Sigmoid colon (tissue), 7 donors: ENCODE data around the gene SIM2. TPM values are rescaled to one million over a fixed set of nuclear protein-coding genes. Genes with fewer than 3 reads are reported as not detected.

Experiments
- DNase-seq: peaks from one replicate; pipeline ENCODE4 v3.0.0-alpha.2; 2019
- H3K27ac ChIP-seq, 4 donors: fragments of 200-600 bp; sonication (generic); one replicate each; pipeline ENCODE4 v1.5.1; 2016 to 2019; ENCODE audit warnings: mild to moderate bottlenecking in 1 of 4
- H3K27me3 ChIP-seq, 3 donors: fragments of 200-600 bp; sonication (generic); one replicate each; pipeline ENCODE4 v1.5.1; 2019; ENCODE audit warnings: mild to moderate bottlenecking in 1 of 3
- H3K36me3 ChIP-seq, 4 donors: fragments of 200-600 bp; sonication (generic); one replicate each; pipeline ENCODE4 v1.5.1; 2016 to 2019
- H3K4me1 ChIP-seq, 4 donors: fragments of 200-600 bp; sonication (generic); one replicate each; pipeline ENCODE4 v1.5.1; 2017 to 2019
- H3K4me3 ChIP-seq, 4 donors: fragments of 200-600 bp; sonication (generic); one replicate each; pipeline ENCODE4 v1.5.1; 2017 to 2019; ENCODE audit warnings: mild to moderate bottlenecking in 2 of 4, moderate library complexity in 1 of 4
- H3K9me3 ChIP-seq, 4 donors: fragments of 200-600 bp in 3 of 4; sonication (generic) in 3 of 4; one replicate each; pipeline versions ENCODE4 v1.5.1 to v1.6.1; 2013 to 2019
- EP300 ChIP-seq, 4 donors: sonication (generic); formaldehyde crosslinking; IDR thresholded peaks; one replicate each; pipeline ENCODE4 v1.6.1; 2017; ENCODE audit warnings: antibody characterized with exemption in 4 of 4
- POLR2A ChIP-seq, 2 donors: fragments of 450-650 bp; IDR thresholded peaks; one replicate each; pipeline ENCODE4 v1.6.1; 2016; ENCODE audit warnings: antibody characterized with exemption in 2 of 2, mild to moderate bottlenecking in 2 of 2, moderate library complexity in 2 of 2
- POLR2AphosphoS5 ChIP-seq, 4 donors: sonication (generic); formaldehyde crosslinking; IDR thresholded peaks; one replicate each; pipeline ENCODE4 v1.6.1; 2017; ENCODE audit warnings: antibody characterized with exemption in 4 of 4
- WGBS, 2 donors: extraction: QIAGEN DNeasy Blood & Tissue Kit; methylation state at CpG; one replicate each; pipeline ENCODE4 v1.1.7; 2013; 5-methylcytosine and 5-hydroxymethylcytosine counted together
- intact Hi-C: fragments of 100-400 bp; cut with DNase I; formaldehyde crosslinking; loops from one replicate; pipeline ENCODE4 v1.15.1; 2023
- polyA plus RNA-seq, 3 donors: library from polyadenylated mRNA; stranded (reverse); fragments of 200-250 nt; gene quantifications; one replicate each; pipeline ENCODE4 v1.2.3, GENCODE V29; 2013
- total RNA-seq, 4 donors: library from RNA; depleted of rRNA; stranded (reverse); fragments of >200 nt; gene quantifications; one replicate each; pipeline ENCODE4 v1.1.0, GENCODE V29; 2016
- TF ChIP-seq, protein P1 (sequence below), 4 experiments: fragments of 450-650 bp in 3 of 4; fragments of 200-600 bp in 1 of 4; IDR thresholded peaks; one replicate each; pipeline ENCODE4 v1.5.1; 2016 to 2019; ENCODE audit warnings: antibody characterized with exemption in 4 of 4, mild to moderate bottlenecking in 3 of 4, moderate library complexity in 2 of 4
- donor health status: healthy with polysubstance abuse.
- donor health status: Bipolar disorder and iron deficiency.
- donor health status: healthy.

Gene SIM2
- total and polyA plus RNA-seq, 7 donors = 0.01 to 0.60 TPM; not detected in 5

DNA sequence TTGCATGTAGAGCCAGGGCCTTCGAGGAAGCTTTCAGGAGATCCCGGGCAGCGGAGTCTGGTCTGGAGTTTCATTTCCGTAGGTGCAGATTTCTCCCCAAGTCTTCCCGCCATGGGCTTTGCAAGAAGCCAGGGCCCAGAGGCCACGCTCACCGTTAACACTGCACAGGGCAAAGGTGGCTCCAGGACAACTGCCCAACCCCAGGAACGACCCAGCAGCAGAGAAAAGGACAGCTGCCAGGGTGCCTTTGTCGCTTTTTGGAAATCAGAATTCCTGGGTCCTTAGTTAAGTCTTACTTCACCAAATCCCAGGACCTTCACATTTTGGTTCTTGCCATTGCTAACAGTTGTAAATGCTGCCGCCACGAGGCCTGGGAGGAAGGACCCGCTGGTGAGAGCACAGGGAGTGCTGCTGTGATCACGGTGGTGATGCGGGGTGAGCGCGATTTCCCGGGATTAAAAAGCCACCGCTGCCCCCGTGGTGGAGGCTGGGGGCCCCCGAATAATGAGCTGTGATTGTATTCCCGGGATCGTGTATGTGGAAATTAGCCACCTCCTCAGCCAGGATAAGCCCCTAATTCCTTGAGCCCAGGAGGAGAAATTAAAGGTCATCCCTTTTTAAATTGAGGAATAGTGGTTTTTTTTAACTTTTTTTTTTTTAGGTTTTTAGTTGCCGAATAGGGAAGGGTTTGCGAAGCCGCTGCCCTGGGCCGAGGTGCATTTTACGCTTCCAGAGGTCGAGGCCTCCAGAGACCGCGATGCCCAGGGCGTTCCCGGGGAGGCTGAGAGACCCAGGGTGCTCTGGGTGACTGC is 8.2 kb downstream of the SIM2 start:
- intact Hi-C loops = no loop called here
- WGBS, 2 donors = 9 to 10% methylated on average over 32 of the region's 32 CpGs
- peaks cover 68 to 100% (median 96%) of the 10 kb centered on the region in 3 donors for H3K27me3 ChIP-seq
- H3K36me3 ChIP-seq = no peaks in the 10 kb centered on the region
- peaks cover 0 to 56% (median 49%) of the 10 kb centered on the region in 4 donors for H3K4me1 ChIP-seq
- no peak overlapping the region for H3K27ac ChIP-seq
- no peak for DNase-seq
- no peak for TF ChIP-seq EP300 (IDR thresholded peaks at IDR 0.05)
- no peak for TF ChIP-seq POLR2A (IDR thresholded peaks at IDR 0.05)
- TF ChIP-seq, protein P1, sequence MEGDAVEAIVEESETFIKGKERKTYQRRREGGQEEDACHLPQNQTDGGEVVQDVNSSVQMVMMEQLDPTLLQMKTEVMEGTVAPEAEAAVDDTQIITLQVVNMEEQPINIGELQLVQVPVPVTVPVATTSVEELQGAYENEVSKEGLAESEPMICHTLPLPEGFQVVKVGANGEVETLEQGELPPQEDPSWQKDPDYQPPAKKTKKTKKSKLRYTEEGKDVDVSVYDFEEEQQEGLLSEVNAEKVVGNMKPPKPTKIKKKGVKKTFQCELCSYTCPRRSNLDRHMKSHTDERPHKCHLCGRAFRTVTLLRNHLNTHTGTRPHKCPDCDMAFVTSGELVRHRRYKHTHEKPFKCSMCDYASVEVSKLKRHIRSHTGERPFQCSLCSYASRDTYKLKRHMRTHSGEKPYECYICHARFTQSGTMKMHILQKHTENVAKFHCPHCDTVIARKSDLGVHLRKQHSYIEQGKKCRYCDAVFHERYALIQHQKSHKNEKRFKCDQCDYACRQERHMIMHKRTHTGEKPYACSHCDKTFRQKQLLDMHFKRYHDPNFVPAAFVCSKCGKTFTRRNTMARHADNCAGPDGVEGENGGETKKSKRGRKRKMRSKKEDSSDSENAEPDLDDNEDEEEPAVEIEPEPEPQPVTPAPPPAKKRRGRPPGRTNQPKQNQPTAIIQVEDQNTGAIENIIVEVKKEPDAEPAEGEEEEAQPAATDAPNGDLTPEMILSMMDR (IDR thresholded peaks at IDR 0.05) = no peak
- TF ChIP-seq POLR2AphosphoS5 (IDR thresholded peaks at IDR 0.05) = no peak
- no peak overlapping the region for H3K4me3 ChIP-seq
- no peaks in the 10 kb centered on the region for H3K9me3 ChIP-seq

GRCh38 chr21:36707763-36708285 is 8.9 kb downstream of the SIM2 start:
- H3K4me1 ChIP-seq = peaks cover 0 to 56% (median 49%) of the 10 kb centered on the region in 4 donors
- H3K36me3 ChIP-seq = no peaks in the 10 kb centered on the region
- intact Hi-C loops = no loop called here
- H3K27ac ChIP-seq = no peak overlapping the region
- peaks cover 64 to 100% (median 96%) of the 10 kb centered on the region in 3 donors for H3K27me3 ChIP-seq
- TF ChIP-seq EP300 (IDR thresholded peaks at IDR 0.05) (no peak), POLR2AphosphoS5 (IDR thresholded peaks at IDR 0.05) (no peak), POLR2A (IDR thresholded peaks at IDR 0.05) (no peak)
- TF ChIP-seq, protein P1 (IDR thresholded peaks at IDR 0.05) = no peak
- H3K4me3 ChIP-seq = no peak overlapping the region
- DNase-seq = peak; percentile 30
- H3K9me3 ChIP-seq = no peaks in the 10 kb centered on the region
- 5 to 9% methylated on average over 53 of the region's 53 CpGs for WGBS, 2 donors

GRCh38 chr21:36708286-36709029 is 9.5 kb downstream of the SIM2 start:
- 6 to 7% methylated on average over 44 of the region's 44 CpGs for whole genome bisulfite sequencing, 2 donors
- H3K4me1 ChIP-seq = peaks cover 0 to 56% (median 49%) of the 10 kb centered on the region in 4 donors
- peaks cover 64 to 100% (median 96%) of the 10 kb centered on the region in 3 donors for H3K27me3 ChIP-seq
- peak; percentile 50 for DNase-seq
- H3K27ac ChIP-seq = no peak overlapping the region
- H3K9me3 ChIP-seq = no peaks in the 10 kb centered on the region
- H3K36me3 ChIP-seq = no peaks in the 10 kb centered on the region
- intact Hi-C loops = no loop called here
- TF ChIP-seq, protein P1 (IDR thresholded peaks at IDR 0.05) = no peak
- TF ChIP-seq POLR2A (IDR thresholded peaks at IDR 0.05) (no peak), EP300 (IDR thresholded peaks at IDR 0.05) (no peak), POLR2AphosphoS5 (IDR thresholded peaks at IDR 0.05) (no peak)
- peak overlapping the region in 3 of 4 donors; percentile 1 to 19 (median 14) for H3K4me3 ChIP-seq

DNA sequence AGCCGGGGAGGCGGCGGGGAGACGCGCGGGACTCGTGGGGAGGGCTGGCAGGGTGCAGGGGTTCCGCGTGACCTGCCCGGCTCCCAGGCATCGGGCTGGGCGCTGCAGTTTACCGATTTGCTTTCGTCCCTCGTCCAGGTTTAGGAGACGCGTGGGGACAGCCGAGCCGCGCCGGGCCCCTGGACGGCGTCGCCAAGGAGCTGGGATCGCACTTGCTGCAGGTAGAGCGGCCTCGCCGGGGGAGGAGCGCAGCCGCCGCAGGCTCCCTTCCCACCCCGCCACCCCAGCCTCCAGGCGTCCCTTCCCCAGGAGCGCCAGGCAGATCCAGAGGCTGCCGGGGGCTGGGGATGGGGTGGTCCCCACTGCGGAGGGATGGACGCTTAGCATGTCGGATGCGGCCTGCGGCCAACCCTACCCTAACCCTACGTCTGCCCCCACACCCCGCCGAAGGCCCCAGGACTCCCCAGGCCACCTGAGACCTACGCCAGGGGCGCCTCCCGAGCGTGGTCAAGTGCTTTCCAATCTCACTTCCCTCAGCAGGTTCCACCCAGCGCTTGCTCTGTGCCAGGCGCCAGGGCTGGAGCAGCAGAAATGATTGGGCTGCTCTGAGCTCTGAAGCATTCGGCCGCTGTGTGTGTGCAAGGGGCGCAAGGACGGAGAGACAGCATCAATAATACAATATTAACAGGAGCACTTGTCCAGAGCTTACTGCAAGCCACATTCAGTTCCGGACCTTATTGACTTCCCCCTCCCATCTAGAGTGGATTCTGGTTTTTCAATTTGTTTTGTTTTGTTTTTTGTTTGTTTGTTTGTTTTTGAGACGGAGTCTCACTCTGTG is 10.3 kb downstream of the SIM2 start:
- H3K27me3 ChIP-seq = peaks cover 61 to 100% (median 94%) of the 10 kb centered on the region in 3 donors
- H3K4me1 ChIP-seq = peaks cover 0 to 55% (median 48%) of the 10 kb centered on the region in 4 donors
- no peaks in the 10 kb centered on the region for H3K9me3 ChIP-seq
- H3K36me3 ChIP-seq = no peaks in the 10 kb centered on the region
- TF ChIP-seq, protein P1 (IDR thresholded peaks at IDR 0.05) = no peak
- TF ChIP-seq POLR2A (IDR thresholded peaks at IDR 0.05) = no peak
- peak; percentile 50 for DNase-seq
- 3 to 4% methylated on average over 55 of the region's 55 CpGs for WGBS, 2 donors
- peak overlapping the region in 3 of 4 donors; percentile 1 to 19 (median 14) for H3K4me3 ChIP-seq
- H3K27ac ChIP-seq = no peak overlapping the region
- intact Hi-C loops = no loop called here
